Kidney glomerular epithelial cell (primary cell): ENCODE results near the gene PTPRO.

Experiments
- DNase-seq: peaks from one replicate; lab custom pipeline; 2025; lab: John Stamatoyannopoulos, UW

The PTPRO gene

DNA sequence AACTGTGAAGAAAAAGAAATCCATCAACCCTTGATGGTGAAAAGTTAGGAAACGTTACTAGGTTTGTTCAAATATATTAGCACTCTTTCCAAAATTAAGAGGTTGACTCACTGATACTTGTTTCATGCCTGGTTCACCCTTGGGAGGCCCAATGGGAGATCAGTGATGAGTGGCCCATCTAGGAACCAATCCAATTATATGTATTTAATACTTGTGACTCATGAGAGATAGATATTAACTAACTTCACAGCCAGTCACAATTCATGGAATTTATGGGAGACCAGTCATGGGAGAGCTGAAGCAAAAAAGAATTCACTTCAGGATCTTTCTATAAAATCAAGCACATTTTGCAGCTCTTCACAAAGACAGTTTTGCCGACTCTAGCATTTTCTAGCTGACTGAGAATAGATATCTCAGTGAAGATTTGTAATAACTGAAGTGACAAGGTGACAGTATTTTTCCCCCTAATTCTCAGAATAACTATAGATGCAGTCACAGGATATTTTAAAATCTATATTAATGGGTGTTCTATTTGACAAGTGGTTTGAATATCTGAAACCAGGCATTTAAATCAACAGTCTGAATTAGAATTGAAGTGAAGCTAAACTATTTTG is 236.7 kb downstream of the PTPRO start:
- DNase-seq: peak; percentile 57

DNA sequence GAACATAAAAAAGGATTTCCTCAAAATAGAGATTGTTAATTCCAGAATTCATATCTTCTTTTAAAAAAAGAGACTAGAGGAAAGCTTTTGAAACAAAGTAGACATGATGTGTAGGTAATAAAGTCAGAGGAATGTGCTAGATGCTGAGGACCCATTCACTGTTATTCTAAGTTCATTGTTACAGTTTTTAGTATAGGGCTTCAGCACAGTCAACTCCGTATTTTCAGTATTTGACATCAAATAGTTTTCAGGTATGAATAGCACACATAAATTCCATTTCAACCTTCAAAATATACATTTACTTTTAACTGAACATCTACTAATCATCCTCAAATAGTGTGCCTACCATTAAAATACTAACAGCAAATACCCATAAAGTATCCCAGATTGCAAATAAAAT is 239.1 kb downstream of the PTPRO start:
- no peak for DNase-seq

DNA sequence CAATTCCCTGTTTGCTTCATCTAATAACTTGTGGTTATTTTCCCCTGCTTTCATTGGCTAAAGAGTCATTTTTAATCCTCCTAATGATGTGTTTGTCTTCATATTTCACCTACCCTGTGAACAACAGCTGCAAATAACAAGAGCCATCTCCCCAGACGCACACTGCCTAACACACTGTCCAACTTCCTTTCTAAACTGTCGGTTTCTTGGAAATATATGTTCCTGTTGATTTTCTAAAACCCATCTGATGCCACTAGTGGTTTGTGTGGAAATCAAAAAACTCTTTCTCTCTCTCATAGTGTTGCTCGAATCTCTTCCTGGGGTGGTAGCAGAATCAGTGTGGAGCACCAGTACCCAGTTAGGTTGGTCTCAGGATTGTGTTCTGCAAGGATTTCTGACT is 240.0 kb downstream of the PTPRO start:
- DNase-seq: no peak

DNA sequence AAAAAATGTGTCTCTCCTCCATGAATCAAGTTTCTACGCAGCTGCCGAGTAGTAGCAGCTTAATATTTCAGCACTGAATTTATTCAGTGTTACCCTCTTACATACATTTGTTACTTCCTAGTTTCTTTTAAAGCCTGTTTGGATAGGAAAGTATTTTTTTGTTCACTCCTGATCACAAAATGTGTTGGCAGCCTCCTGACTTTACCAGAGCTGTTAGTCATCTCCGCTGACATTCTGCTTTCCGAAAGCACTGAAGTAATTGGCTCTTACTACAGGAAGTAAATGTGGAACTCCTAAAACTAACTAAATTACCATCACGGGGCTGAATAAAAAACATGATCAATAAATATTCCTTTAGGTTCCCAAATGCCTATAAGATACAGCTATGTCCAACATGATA is 241.4 kb downstream of the PTPRO start:
- DNase-seq: no peak

GRCh38 chr12:15574353-15574752 is 252.0 kb downstream of the PTPRO start:
- DNase-seq: no peak

DNA sequence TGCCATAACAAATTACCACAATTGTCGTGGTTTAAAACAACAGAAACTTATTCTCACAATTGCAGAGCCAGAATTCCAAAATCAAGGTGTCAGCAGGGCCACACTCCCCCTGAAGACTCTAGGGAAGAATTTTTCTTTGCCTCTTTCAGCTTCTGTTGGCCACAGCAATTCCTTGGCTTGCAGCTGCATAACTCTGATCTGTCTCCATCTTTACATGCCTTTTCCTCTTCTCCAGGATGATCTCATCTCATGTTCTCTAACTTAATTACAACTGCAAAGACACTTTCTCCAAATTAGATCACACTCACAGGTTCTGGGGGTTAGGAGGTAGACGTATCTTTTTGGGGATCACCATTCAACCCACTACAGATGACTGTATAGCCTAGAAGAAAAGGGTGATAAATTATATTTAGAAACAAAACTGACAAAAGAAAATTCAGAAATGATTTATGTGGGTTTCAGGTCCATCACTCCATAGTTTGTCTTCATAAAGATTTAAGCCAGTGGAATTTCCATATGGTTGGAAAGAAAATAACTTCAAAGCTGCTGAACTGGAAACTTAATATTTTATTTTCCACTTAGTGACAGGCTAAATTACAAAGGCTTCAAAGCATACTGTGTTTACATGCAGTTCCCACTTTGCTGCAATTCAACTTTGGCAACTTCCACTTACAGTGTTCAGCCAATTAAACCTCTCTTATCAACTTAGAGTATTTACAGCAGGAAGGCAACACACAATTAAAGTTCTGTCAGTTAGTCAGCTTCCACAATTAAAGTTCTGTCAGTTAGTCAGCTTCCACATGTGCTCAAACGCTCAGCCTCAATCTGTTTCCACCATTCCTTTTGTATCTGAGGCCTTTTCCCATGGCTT is 253.6 kb downstream of the PTPRO start:
- no peak for DNase-seq

DNA sequence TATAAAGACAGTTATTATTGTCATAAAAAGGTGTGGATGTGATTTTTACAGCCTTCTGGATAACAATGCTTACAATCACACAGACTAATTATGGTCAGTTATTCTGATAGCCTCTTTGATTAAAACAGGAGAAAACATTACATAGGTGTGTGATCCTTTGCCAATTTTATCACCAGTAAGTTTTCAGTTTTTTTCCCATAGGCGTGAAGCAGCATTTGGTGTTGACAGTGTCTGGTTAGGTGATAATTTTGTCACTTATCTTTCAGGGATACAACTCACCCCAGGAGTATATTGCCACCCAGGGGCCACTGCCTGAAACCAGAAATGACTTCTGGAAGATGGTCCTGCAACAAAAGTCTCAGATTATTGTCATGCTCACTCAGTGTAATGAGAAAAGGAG is 258.1 kb downstream of the PTPRO start:
- DNase-seq: no peak

DNA sequence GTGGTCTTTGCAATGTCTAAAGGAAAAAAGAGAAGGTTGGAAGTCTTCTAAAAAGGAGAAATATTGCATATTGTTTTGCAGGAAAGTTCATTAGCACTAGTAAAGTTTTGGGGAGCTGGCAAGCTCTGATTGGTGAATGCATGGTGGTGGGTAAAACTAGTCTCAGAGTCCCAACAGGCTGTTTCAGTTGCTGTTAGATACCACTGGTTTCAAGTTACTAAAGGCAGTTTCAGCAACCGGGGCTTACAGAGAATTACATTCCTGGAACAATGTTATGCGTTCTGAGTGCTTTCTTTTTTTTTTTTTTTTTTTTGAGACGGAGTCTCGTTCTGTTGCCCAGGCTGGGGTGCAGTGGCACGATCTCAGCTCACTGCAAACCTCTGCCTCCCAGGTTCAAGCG is 258.7 kb downstream of the PTPRO start:
- no peak for DNase-seq

DNA sequence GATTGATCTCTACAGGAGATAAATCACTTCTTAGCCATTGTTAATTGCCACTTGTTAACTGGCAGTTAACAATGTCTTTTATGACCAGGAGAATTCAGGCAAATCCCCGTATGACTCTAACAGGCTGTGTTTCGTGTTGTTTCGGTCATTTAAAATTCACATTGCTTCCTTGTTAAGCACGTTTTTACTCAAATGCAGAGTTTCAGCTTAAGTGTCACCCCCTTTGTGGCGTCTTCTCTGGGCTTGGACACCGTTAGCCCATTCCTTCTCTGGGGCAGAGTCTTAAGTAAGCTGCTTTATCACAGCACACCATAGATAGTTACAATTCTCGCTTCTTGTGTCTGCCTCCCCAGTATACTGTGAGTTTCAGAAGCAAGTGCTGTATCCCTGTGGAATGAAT is 261.5 kb downstream of the PTPRO start:
- DNase-seq: no peak

GRCh38 chr12:15584366-15585041 is 262.2 kb downstream of the PTPRO start:
- DNase-seq: peak; percentile 48

- DNase-seq: no peak
These were observed 267.2 kb downstream of the PTPRO start for GRCh38 chr12:15589328-15590032.

GRCh38 chr12:15590180-15590826 is 268.0 kb downstream of the PTPRO start:
- DNase-seq: peak; percentile 77

- DNase-seq: no peak
These were observed 269.5 kb downstream of the PTPRO start for GRCh38 chr12:15591811-15592210.

DNA sequence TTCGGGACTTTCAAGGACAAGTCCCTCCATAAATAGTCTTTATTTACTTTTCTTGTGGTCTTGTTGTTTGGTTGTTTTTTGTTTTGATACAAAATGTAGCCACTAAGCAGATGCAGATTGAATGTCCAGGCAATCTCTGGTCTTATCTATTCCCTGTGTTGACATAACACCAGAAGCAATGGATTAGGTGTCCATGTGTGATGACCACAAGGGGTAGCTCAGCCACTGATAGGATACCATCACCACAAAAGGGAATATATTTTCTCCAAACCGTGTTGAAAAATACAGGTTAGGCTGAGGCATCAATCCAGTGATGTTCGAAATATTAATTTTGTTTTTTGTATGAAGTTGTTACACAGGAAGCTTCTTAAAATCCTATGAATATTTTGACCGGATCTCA is 270.6 kb downstream of the PTPRO start:
- DNase-seq: no peak

DNA sequence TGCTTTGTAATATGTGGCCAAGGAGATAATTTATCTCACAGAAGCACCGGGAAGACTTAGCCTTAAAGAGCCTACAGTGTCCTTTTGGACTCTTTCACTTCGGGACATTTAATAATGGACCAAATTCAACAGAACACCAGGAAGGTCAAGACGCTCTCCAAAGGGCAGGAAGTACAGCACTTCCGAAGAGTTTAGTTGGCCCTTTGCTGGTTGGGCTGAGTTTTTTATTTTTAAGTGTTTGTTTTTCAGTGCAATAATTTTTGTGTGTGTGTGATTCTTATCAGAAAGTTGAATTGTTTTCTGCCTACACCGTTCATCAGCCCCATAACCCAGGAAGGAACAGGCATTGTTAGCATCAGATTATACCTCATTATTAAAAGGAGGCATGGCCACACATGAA is 273.9 kb downstream of the PTPRO start:
- DNase-seq: no peak

DNA sequence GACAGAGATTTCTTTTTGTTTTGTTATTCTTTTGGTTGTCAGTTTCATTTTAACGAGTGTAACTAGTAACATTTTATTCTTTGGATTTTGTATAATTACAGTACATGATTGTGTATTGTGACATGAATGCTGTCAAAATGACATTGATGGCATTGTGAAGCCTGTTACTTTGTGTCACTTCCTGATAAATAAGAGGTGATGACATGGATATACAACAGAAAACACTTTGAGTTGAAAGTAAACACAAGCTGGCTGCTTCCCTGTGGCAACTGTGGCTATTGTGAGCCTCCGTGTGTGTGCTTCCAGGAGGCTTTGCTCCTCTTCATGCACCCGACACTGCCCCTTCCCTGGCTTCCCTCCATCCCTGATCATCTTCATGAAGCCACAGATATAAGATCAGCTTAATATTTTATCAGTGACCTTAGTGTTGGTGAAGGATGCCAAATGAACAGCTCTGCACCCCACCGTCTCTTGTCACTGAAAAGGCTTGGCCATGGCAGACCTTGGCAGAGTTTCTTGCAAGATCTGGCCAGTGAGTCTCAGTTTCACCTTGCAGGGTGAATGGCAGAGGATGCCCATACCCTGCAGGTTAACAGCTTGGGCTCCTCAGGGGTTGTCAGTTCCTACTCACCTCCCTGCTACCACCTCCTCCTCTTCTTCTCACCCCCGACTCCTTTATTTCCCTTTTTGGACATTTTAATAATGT is 275.0 kb downstream of the PTPRO start:
- DNase-seq: no peak

DNA sequence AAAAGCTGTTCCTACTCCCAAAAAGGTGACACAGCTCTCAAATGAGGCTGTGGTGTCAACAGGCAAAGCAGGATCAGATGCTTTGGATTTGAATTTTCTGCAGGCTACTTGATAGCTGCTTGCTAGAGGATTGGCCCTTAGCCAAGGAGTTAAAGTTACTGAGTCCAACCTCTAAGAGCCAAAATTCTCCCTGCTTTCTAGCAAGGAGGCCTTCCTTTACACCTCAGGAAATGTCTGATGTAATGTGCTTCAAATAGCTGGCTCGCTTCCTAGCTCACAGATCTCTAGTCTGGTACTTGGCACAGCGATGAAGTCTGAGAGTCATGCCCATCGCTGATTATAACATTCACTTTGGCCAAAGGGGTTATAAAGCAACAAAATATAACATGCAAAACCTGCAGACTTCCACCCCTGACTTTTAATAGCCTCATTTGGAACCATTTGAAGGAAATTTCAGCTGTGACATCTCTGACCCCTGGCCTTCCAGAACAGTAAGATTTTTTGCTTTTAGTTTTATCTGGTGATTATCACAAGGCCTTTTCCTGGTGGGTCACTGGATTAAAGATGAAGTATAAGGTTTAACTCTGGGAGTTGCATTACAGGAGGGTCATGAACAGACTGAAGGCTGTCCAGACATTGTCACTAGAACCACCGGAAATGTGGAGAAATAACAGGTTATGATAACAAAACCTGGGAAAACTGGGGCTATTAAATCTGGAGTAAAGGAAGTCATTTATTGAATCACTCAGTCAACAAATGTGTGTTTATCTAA is 277.1 kb downstream of the PTPRO start:
- no peak for DNase-seq

- DNase-seq: no peak
These were observed 278.1 kb downstream of the PTPRO start for GRCh38 chr12:15600223-15600935.

GRCh38 chr12:15601210-15601800 is 279.0 kb downstream of the PTPRO start:
- DNase-seq: peak; percentile 19
